NCI-H524 treated with DMSO at 0.1 percent for 48 hours (cell line): ENCODE data around the gene EOMES.

Experiments
- DNase-seq: peaks from one replicate; lab custom pipeline; 2025; lab: John Stamatoyannopoulos, UW

Gene EOMES

DNA sequence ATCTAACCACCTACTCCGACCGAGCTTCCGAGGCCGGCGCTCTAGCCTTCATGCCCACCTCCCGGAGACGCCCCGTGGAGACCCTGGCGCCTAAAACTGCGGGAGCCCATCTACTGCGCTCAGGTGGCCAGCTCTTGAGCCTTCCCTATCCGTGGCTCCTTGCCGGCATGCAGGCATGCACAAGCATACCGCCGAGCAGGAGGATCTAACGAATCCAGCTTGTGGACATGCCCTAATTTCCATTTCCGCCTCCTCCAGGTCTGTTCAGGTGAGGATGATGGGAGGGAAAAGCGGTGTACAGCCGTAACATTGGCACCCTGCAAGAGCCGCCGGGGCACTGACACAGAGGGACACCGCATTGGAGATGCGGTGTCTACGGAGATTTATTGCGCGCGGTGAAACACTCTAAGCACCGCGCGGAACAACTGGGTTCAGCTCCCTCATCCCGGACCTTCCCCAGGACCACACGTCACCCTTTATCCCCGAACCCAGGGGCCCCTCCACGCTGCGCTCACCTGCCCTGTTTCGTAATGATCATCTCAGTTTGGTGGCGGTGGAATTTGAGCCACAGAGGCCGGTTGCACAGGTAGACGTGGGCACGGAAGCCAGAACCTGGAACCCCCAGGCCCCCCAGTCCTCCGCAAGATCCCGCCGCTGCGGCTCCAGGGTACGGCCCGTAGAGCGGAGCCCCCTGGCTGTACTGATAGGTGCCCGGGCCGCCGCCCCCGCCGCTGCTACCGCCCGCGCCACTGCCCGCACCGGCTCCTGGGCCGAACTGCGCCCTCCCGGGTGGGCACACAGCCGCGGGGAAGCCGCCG, 1.0 kb downstream of the EOMES start:
- DNase-seq = no peak

DNA sequence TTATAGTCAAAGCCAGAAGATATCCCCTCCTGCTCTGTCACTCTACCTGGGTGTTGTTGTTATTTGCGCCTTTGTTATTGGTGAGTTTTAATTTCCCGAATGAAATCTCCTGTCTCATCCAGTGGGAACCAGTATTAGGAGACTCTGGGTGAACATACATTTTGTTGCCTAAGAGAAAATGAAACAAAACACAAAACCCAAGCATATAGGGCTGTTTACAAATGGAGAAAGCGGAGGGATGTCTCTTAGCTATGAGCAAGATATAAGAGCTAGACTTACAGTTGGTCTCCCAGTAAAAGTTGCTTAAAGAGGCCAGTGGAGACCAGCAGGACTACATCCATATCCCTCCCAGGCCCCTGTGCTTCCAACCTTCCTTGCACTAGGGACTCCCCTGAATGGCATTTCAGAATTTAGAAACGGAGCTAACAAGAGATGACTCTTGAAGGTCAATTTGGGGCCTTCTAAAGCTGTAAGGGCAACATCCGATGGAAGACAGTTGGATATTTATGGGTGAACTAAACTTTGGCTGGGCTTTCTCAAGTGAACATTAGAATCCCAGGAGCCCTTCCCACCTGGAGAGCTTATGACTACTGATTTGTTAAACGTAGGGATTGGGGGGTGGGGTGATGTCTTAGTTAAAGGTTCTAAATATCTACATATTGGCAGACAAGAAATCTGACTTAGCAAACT, 2.7 kb downstream of the EOMES start:
- no peak for DNase-seq

DNA sequence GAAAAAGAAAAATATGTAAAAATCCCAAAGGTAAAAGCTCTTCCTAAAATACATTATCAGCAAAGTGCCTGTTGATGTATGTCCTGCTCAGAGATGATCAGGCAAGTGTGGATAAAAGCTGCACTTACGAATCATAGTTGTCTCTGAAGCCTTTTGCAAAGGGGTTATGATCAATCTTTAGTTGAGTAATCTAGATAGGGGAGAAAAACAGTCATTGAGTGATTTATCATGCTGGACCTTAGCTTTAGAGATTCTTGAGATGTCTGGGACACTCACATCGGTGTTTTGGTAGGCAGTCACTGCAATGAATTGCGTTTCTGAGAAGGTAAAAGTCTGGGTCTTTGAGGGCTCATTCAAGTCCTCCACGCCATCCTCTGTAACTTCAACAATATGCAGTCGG, 3.7 kb downstream of the EOMES start:
- DNase-seq = no peak

DNA sequence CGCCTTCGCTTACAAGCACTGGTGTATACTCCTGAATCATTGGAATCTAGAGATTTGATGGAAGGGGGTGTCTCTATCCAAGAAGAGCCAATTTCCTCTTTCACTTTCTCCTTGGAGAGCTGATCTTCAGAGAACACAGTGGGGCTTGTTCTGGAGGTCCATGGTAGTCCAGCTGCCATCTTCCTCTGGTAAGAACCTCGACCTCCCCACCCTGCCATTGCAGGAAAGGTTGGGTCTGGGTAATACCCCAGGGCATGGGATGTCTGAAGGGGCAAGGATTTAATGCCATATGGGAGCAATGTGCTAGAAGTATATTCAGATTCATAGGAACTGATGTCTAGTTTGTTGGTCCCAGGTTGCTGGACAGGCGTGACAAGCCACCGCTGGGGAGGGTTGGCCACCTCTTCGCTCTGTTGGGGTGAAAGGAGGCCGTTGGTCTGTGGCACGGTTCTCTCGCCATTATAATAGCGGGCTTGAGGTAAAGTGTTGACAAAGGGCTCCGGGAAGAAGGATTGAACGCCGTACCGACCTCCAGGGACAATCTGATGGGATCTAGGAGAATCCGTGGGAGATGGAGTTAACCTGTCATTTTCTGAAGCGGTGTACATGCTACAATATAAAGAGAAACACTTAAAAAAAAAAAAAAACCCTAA, 4.8 kb downstream of the EOMES start:
- DNase-seq = no peak

DNA sequence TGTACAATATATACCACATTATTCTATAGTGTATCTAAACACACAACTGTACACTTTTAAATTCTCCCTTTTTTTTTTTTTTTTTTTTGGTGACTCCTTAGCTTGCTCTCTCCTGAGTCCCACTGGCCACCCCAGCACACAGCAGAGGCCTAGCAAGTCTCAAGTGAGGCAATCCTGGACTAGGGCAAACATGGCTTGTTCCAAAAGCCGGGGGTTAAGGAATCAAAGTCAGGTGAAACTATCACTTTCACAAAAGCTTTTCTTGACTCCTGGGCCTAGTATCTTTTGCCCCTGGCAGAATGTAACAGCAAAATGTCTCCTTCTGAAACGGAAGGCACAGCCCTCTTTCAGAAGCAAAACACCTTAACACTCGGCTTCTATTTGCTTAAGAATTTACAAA, 5.8 kb downstream of the EOMES start:
- DNase-seq = no peak

DNA sequence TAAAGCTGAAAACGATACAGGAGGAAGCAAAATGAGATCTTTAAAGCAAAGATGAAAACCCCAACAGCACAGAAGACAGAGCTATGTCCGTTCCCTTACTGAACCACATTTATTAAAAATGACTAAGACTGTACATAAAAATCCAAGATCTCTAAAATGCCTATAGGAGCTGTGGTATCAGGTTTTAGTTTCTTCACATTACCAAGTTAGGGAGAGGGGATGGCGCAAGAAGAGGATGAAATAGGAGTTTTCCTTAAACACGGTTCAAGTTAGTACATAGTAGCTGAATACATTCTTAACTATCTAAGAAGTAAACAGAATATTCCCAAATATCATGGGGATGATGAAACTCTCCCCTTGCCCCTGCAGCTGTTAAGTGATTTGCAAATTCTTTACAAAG, 6.3 kb downstream of the EOMES start:
- no peak for DNase-seq

DNA sequence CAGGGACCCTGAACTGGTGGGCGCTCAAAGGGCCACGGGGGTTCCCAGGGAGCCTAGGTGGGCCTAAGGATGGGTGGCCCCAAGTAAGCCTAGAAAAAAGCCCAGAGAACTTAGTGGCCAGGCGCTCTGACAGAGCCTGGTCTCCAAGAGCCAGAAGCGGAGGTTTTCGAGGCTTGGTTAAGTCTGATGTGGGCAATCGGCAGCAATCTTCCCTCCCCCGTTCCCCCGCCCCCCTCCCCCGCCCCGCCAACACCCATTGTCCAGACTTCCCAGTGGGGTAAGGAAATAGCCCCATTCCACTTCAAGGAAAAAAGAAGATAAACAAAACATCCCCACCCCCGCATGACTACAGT, 6.7 kb downstream of the EOMES start:
- DNase-seq = no peak

DNA sequence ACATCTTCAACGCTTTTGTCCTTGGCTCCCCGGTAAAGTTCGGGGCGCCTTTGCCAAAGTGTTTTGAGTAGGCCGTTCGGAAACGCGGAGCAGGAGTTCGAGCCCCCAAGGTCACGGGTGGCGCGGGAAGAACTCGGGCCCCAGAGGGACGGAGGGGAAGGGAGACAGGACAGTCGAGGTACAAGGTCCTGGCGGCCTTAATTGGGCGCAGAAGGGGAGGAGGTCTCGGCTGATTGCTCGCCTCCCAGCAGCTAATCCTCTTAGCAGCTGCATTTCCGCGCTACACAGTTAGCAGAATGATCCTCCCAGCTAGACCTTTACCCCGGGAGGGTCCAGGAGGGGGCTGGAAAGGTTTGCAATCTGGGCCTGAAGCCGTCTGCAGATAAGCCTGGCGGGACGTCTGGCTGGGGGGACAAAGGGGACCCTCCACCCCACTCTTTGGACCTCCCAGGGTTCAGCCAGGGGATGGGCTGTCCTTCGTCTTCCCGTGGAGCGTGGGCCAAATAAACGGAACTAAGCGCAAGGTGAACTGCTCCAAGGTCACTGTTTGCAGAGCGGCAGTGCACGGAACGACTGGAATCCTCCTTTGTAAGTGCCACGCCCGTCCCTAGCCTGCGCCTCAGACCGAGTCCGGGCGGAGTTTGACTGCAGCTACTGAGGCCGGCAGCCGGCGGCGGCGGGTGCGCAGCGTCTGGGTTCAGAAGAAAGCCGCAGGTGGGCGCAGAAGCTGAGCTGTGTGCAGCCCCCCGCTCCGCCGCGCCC, 7.2 kb downstream of the EOMES start:
- DNase-seq = no peak

DNA sequence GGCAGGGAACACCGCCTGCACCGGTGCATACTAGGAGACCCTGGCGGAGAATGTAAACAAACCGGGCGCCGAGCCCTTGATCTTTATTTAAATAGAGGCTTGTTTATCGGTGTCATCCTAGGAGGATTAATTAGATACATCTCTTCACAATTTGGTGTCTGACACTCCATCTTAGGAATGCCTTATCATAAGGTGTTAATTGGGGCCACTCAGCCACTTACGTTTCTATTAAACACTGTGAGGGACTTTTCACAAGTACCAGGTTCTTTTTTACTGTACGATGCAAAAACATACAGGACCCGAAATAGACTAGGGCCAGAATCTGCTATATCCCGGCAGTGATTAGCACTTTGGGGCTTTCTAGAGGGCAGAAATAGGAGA, 8.0 kb downstream of the EOMES start:
- no peak for DNase-seq

DNA sequence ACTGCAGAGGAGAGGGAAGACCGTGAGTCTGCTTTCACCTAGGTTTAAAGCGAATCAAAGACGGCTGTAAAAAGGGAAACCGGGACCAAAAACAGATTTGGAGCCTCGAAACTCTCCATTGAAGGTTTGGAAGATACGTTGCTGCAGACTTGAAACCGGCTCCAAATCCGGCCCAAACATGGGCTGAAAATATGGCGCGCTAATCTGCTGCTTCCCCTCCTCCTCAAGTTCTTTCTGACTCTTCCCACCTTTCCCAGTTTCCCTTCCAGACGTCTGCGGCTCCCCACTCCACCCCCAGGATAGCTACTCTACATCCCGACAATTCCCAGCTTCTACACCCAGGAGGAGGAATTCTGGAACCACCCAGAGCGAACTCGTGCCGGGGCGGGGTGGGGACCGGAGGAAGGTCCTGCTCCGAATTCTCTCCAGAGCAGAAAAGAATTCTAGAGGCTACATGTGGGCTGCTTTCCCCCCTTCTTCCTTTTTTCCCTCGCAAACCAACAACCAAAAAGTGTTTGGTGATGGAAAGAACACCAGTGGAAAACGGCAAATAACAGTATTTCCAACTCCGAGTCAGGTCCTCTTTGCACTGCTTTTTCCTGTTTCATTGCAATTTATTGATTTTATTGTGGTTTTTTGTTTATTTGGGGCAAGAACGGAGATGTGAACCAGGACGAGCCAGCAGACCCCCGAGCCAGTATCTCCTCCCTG, 8.5 kb downstream of the EOMES start:
- DNase-seq = no peak

DNA sequence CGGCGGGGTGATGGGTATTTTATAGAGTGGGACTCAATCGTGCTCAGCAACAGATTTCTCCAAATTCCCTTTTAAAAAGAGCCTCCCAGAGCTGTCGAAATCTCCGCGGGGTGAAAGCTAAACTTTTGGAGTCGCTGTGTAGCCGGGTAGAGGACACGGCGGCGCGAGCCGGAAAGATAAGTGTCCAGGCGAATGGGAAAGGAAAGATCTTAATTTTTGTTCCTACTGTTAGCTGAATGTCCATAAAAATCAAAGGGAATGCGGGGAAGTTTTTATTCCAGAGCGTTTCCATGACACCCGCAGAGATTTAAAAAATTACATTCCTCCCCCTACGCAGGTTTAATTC, 9.1 kb downstream of the EOMES start:
- DNase-seq = no peak

DNA sequence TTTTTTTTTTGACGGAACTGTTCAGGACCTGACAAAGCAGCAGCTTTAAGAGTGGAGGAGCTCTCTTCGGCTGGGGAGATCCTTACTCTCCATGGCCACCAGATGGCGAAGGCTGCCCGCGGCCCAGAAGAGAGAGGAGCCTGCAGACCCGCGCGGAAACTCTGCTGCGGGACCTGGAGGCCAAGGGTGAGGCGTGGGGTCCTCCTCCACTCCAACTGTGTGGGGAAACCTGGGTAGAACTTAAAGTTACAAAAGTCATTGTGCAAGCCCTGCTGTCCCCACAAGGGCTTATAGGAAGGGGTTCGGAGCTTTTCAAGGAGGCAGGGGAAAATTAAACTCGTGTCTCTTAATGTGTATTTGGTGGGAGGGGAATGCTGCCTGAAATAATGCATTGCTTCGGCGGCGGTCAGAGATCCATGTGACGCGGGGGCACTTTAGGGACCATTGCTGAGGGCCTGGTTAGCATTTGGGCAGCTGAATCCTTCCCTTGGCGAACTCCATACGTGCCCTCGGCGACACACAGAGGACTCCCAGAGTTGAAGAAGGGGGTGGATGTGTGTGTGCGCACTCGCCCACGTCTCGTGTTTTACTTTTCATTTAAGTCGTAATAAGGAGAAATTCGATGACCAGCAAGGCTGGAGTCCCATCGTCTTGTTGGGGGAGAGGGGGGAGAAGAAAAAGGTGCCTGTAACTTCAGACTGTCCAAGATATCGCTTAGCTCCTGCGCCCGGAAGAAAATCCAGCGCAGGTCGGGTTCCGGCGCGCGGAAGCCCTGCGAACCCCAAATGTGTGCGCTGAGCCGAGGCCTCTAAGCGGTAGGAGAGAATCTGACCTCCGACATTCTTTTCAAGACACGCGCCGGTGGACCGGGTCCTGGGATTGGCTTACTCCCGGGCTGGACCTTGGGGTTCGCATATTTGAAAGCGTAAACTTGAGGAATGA, 9.7 kb downstream of the EOMES start:
- DNase-seq = no peak

DNA sequence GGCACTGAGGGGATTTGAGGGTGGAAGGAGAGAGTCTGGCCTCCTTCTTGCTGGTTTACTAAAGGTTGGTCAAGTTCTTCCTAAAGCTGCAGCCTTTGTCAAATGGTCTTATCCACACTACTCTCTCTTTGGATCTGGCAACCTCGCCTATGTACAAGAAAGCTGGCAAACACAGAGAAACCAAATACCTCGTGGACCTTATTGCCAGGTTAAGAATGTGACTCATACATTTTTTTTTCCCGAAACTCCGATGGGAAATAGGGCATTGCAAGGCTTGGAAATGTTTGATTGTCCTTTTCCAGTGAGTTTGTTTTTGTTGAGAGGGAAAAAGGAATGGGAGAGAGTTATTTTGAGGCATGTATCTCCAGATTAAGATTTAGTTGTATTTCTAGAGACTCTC, 13.9 kb downstream of the EOMES start:
- no peak for DNase-seq

DNA sequence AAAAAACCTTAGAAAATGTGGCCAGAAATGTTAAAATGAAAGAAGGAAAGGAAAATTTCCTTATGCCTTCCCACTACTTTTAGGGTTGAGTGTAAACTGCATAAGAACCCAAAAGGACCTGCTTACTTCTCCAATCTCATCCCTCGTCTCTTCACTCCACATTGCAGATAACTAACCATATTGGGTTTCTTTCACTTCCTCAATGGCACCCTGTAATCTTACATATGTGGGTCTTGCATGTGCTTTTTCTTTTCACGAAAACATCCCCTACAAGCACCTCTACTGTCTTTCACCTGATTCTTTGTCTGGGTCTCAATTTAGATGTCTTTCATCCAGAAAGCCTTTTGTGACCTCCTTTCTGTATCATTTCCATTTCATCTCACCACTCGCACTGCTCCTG, 23.1 kb downstream of the EOMES start:
- no peak for DNase-seq

DNA sequence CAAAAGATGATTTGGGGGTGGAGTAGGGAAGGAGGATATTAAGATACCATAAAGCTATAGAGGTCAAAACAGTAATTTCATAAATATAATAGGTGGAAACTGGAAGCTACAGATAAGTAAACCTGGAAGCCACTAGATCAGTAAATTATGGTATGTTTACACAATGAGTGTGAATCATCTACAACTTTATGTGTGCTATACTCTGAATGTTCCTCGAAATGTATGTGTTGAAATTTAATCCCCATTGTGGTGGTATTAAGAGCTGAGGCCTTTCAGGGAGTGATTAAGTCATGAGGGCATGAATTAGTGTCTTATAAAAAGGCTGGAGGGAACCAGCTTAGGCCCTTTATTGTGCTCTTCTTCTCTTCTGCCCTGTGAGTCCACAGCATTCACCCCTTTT, 25.2 kb downstream of the EOMES start:
- no peak for DNase-seq

DNA sequence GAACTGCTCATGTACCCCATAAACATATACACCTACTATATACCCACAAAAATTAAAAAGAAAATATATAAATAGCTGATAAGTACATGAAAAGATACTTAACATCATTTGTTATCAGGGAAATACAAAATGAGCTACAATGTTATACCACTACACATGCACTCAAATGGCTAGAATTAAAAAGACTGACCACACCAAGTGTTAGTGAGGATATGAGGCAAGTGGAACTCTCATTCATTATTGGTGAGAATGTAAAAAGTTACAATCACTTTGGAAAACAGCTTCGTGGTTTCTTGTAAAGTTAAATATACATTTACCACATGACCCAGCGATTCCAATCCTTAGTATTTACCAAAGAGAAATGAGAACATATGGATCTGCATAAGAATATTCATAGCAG, 26.5 kb downstream of the EOMES start:
- no peak for DNase-seq

DNA sequence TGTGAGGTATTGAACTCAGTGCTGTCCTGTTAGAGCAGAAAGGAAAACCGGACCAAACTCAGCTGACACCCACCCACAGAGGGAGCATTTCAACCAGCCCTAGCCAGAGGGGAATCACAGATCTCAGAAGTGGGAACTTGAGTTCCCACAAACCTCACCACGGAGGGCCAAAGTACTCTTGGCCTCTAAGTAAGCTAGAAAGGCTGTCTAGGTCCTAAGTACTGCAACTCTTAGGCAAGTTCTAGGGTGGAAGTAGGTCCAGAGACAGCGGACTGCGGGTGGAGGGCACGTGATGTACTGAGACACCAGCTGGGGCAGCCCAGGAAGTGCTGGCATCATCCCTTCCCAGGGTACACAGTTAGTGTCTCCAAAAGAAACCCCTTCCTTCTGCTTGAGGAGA, 34.1 kb downstream of the EOMES start:
- DNase-seq = no peak

DNA sequence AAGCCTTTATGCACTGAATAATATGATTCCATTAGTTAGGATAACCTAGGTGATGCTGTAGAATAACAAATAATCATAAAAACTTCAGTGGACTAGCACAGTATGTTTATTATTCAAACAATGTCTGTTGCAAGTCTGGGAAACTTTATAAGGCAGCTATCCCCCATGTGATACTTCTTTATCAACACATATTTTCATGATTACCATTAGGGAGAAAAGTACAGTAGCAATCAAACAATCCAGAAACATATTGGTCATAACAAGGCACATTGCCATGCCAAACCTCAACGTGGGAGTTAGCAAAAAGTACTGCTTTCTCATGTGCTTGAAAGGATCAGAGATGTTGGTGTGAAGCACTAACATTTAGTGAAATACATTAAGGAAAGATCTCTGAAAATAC, 35.5 kb downstream of the EOMES start:
- no peak for DNase-seq

DNA sequence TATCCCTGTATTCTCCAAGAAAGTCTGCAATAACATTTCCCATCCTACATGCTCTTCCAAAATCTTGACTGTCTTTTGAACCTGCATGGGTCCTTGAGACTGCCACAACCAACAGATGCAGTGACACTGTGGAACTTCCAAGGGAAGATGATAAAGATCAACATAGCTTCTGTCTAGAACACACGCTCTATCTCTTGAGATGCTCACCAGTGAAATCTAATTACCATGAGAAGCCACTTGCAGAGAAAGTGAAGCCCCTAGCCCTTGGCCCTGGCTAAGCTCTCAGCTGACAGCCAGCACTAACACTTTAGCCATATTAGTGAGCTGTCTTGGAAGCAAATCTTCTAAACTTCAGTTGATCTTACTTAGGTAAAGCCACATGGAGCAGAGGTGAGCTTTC, 36.6 kb downstream of the EOMES start:
- no peak for DNase-seq

DNA sequence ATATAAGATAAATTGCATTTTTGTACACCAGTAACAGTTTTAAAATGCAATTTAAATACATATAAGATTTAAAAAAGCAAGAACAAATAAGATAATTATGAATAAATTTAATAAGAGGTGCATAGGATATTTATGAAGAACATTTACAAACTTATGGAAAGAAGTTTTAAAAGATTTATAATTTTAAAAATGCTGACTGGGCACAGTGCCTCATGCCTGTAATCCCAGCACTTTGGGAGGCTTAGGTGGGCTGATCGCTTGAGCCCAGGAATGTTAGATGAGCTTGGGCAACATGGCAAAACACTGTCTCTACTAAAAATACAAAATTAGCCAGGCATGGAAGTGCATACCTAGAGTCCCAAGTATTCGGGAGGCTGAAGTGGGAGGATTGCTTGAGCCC, 37.8 kb downstream of the EOMES start:
- DNase-seq = no peak

DNA sequence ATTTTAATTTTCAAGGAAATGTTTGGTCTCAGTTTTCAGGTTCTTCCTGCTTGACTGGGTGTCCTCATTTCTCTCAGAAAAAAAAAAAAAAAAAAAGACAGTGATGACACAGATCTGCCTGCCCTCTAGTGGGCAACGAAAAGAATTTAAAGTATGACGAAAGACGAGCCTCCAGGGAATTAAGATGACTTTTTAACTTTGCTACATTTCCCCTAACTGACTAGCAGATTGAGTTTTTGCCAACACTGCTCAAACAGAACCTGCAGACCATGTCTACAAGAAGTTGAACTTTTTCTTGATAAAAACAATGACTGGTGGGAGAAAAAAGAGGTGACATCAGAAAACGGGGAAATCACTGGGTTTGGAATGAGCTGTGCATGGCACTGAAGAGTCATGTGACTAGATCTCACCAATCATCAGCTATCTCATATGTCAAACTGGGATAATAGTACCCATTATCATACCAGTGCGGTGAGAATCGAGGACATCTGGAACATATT, 40.8 kb downstream of the EOMES start:
- DNase-seq = peak; percentile 46
